Testis (tissue), 3 donors: ENCODE measurements around the gene C15orf62. TPM values are rescaled to one million over a fixed set of nuclear protein-coding genes. Genes with fewer than 3 reads are reported as not detected.

ENCODE experiments used
- DNase-seq: peaks from one replicate; pipeline ENCODE4 v3.0.0-alpha.2; 2019
- H3K27ac ChIP-seq, 2 donors: fragments of 200-600 bp; sonication (generic); one replicate each; pipeline ENCODE4 v1.5.1; 2019
- H3K27me3 ChIP-seq: fragments of 200-600 bp; sonication (generic); one replicate; pipeline ENCODE4 v1.5.1; 2019
- H3K36me3 ChIP-seq: fragments of 200-600 bp; sonication (generic); one replicate; pipeline ENCODE4 v1.5.1; 2017; ENCODE audit warnings: low read depth; ENCODE audit errors: missing control alignments
- H3K4me1 ChIP-seq: fragments of 200-600 bp; sonication (generic); one replicate; pipeline ENCODE4 v1.5.1; 2019
- H3K4me3 ChIP-seq, 2 donors: fragments of 200-600 bp; sonication (generic); one replicate each; pipeline ENCODE4 v1.5.1; 2017 to 2019
- H3K9me3 ChIP-seq: fragments of 200-600 bp; sonication (generic); one replicate; pipeline ENCODE4 v1.5.1; 2017
- POLR2A ChIP-seq: fragments of 450-650 bp; IDR thresholded peaks from one replicate; pipeline ENCODE4 v1.6.1; 2017; ENCODE audit warnings: antibody characterized with exemption, mild to moderate bottlenecking, moderate library complexity
- WGBS, 2 donors: methylation state at CpG; one replicate each; pipeline ENCODE4 v1.1.5; 2018; 5-methylcytosine and 5-hydroxymethylcytosine counted together
- intact Hi-C: fragments of 100-400 bp; cut with DNase I; formaldehyde crosslinking; loops from one replicate; pipeline ENCODE4 v1.15.1; 2023; ENCODE audit warnings: low total_unique reads
- polyA plus RNA-seq: library from polyadenylated mRNA; stranded (reverse); fragments of 350-450 nt; fragmentation: Illumina TruSeq; extraction: RNeasy Lipid Tissue Mini Kit (QIAGEN cat#74804); gene quantifications from one replicate; pipeline ENCODE4 v1.2.3, GENCODE V29; 2014; ENCODE audit warnings: low read depth, low replicate concordance; ENCODE audit not compliant: insufficient read depth
- total RNA-seq, 2 donors: library from RNA; depleted of rRNA; stranded (reverse); fragments of >200 nt; gene quantifications; one replicate each; pipeline ENCODE4 v1.2.3, GENCODE V29; 2016
- TF ChIP-seq, protein P1 (sequence below), 3 experiments: fragments of 450-650 bp in 2 of 3; fragments of 200-600 bp in 1 of 3; sonication (generic) in 1 of 3; IDR thresholded peaks; one replicate each; pipeline ENCODE4 v1.5.1; 2016 to 2019; ENCODE audit warnings: antibody characterized with exemption in 3 of 3, mild to moderate bottlenecking in 2 of 3, moderate library complexity in 1 of 3

Gene C15orf62
- total and polyA plus RNA-seq, 3 donors from 2014 or later = 0.24 TPM; not detected in 2

DNA sequence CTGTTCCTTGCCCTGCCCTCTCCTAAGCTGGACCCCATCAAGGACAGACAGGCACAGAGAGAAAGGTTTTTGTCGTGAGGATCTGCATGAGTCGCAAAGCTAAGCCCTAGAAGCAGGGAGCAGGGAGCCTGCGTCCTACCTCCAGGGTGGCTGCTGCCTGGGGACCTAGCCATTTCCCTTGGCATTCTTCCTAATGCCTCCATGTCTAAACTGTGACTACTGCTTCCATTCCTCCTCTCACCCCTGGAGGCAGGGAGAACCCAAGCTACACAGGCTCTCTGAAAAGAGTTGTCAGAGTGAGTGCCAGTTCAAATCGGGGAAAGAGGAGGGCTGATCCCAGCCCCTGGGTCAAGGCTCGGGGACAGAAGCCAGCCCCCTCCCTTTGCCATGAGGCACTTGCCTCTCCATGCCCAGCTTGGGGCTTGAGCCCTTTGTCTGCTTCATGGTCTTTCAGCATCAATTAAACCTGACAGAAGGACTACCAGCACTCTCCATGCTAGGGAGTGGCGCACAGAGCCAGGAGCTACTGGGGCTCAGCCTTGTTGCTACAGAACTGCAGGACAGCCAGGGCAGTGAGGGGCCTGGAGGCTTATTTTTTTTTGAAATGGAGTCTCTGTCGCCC lies 3.5 kb upstream of the C15orf62 start:
- intact Hi-C loops = no loop called here
- no peaks in the 10 kb centered on the region for H3K9me3 ChIP-seq
- no peak overlapping the region for H3K4me3 ChIP-seq
- peak overlapping the region in 1 of 2 donors; percentile 42 for H3K27ac ChIP-seq
- H3K4me1 ChIP-seq = peaks cover 19% of the 10 kb centered on the region
- no peak for DNase-seq
- TF ChIP-seq, protein P1, sequence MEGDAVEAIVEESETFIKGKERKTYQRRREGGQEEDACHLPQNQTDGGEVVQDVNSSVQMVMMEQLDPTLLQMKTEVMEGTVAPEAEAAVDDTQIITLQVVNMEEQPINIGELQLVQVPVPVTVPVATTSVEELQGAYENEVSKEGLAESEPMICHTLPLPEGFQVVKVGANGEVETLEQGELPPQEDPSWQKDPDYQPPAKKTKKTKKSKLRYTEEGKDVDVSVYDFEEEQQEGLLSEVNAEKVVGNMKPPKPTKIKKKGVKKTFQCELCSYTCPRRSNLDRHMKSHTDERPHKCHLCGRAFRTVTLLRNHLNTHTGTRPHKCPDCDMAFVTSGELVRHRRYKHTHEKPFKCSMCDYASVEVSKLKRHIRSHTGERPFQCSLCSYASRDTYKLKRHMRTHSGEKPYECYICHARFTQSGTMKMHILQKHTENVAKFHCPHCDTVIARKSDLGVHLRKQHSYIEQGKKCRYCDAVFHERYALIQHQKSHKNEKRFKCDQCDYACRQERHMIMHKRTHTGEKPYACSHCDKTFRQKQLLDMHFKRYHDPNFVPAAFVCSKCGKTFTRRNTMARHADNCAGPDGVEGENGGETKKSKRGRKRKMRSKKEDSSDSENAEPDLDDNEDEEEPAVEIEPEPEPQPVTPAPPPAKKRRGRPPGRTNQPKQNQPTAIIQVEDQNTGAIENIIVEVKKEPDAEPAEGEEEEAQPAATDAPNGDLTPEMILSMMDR (IDR thresholded peaks at IDR 0.05) = no peak
- TF ChIP-seq POLR2A = no peak
- H3K36me3 ChIP-seq = no peaks in the 10 kb centered on the region
- 62 to 71% methylated on average over 6 to 7 of the region's 7 CpGs for WGBS, 2 donors
- H3K27me3 ChIP-seq = no peaks in the 10 kb centered on the region

DNA sequence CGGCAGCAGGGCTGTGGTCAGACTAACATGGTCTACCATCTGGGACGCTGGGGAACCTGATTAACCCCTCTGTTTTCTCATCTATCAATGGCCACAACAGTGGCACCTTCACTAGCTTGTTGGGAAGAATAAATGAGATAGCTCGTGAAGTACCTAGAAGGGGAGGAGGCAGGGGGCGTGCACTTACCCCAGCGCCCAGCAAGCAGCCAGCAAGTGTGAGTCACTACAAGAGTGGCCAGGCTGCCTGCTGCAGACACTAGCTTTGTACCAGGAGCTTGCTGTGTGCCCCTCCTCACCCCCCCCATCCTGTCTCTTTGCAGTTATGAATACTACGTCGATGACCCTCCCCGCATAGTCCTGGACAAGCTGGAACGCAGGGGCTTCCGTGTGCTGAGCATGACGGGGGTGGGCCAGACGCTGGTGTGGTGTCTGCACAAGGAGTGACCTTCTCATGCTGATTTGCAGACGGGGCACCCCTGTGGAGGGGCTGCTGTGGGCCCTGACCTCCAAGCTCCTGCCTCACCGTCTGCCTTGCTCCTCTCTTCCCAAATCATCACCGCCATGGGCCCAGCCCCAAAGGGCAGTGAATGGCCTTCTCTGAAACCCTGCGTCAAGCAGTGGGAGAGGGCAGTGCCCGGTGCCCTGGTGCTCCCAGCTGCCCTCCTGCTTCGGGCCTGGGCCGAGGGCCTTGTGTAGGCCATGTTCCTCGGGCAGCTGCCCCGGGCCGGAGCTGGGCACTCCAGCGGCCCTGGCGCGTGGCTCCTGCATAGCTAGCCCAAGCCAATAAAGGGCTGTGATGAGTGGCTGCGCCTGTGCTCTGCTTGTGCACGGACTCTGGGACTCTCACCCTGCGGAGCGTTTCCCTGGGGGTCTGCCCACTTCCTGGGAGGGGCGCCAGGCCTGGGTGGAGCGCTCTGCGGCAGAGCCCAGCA lies 2.6 kb upstream of the C15orf62 start:
- no peaks in the 10 kb centered on the region for H3K9me3 ChIP-seq
- intact Hi-C loops = no loop called here
- H3K27ac ChIP-seq = no peak overlapping the region
- no peaks in the 10 kb centered on the region for H3K36me3 ChIP-seq
- WGBS, 2 donors = 80 to 83% methylated on average over 20 to 32 of the region's 32 CpGs
- H3K4me1 ChIP-seq = peaks cover 19% of the 10 kb centered on the region
- H3K27me3 ChIP-seq = no peaks in the 10 kb centered on the region
- no peak for DNase-seq
- no peak overlapping the region for H3K4me3 ChIP-seq
- TF ChIP-seq POLR2A = no peak
- TF ChIP-seq, protein P1 (IDR thresholded peaks at IDR 0.05) = no peak

GRCh38 chr15:40767838-40768500 lies 1.8 kb upstream of the C15orf62 start:
- H3K27ac ChIP-seq = no peak overlapping the region
- WGBS, 2 donors = 50 to 74% methylated on average over 28 to 29 of the region's 29 CpGs
- H3K36me3 ChIP-seq = no peaks in the 10 kb centered on the region
- TF ChIP-seq, protein P1 (IDR thresholded peaks at IDR 0.05) = no peak
- TF ChIP-seq POLR2A = no peak
- no peaks in the 10 kb centered on the region for H3K9me3 ChIP-seq
- H3K27me3 ChIP-seq = no peaks in the 10 kb centered on the region
- no peak overlapping the region for H3K4me3 ChIP-seq
- DNase-seq = peak; percentile 53
- peaks cover 19% of the 10 kb centered on the region for H3K4me1 ChIP-seq
- intact Hi-C loops = no loop called here

- 73 to 81% methylated on average over 17 to 21 of the region's 21 CpGs for WGBS, 2 donors
- DNase-seq = no peak
- H3K27ac ChIP-seq = no peak overlapping the region
- intact Hi-C loops = no loop called here
- no peak overlapping the region for H3K4me3 ChIP-seq
- no peaks in the 10 kb centered on the region for H3K9me3 ChIP-seq
- no peaks in the 10 kb centered on the region for H3K36me3 ChIP-seq
- TF ChIP-seq, protein P1 (IDR thresholded peaks at IDR 0.05) = no peak
- no peak for TF ChIP-seq POLR2A
- no peaks in the 10 kb centered on the region for H3K27me3 ChIP-seq
- peaks cover 19% of the 10 kb centered on the region for H3K4me1 ChIP-seq
Observed at GRCh38 chr15:40768521-40769273, 1.1 kb upstream of the C15orf62 start.
